OCI-LY7 (cell line): Measurements from ENCODE around the gene ZMYND8.

Source experiments
- EZH2phosphoT487 ChIP-seq: fragments of 200-600 bp; sonication (generic); IDR thresholded peaks from 2 replicates; pipeline ENCODE4 v1.6.1; 2018; ENCODE audit warnings: low read depth, borderline replicate concordance, mild to moderate bottlenecking, mixed run types, antibody characterized with exemption, low read length, moderate library complexity, mixed read lengths
- TF ChIP-seq, protein P1 (sequence below): fragments of 200-600 bp; sonication (generic); conservative IDR thresholded peaks from 2 replicates; pipeline ENCODE4 v1.5.1; 2014; ENCODE audit warnings: mild to moderate bottlenecking, antibody characterized with exemption, low read length, moderate library complexity, mixed read lengths

DNA sequence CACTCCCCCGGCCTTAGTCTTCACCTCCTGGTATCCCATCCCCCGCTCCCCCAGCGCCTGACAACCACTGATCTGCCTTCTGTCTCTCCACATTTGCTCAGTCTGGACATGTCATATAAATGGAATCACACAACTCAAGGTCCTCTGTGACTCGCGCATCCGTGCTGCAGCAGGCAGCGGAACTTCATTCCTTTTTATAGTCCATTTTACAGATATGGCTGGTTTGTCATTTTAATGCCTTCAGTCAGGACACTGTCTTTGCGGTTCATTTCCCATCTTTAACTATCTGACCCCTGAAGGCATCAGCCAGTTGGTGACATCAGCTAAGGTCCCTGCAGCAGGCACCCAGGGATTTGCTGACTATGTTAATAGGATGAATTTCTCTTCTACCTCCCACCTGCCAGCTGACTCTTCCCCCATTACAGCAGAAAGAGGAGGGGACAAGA lies 125.7 kb downstream of the ZMYND8 start:
- TF ChIP-seq, protein P1, sequence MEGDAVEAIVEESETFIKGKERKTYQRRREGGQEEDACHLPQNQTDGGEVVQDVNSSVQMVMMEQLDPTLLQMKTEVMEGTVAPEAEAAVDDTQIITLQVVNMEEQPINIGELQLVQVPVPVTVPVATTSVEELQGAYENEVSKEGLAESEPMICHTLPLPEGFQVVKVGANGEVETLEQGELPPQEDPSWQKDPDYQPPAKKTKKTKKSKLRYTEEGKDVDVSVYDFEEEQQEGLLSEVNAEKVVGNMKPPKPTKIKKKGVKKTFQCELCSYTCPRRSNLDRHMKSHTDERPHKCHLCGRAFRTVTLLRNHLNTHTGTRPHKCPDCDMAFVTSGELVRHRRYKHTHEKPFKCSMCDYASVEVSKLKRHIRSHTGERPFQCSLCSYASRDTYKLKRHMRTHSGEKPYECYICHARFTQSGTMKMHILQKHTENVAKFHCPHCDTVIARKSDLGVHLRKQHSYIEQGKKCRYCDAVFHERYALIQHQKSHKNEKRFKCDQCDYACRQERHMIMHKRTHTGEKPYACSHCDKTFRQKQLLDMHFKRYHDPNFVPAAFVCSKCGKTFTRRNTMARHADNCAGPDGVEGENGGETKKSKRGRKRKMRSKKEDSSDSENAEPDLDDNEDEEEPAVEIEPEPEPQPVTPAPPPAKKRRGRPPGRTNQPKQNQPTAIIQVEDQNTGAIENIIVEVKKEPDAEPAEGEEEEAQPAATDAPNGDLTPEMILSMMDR, result no peak
- no peak for TF ChIP-seq EZH2phosphoT487
